HL-60/S4 treated with retinoic acid at 250 ng/mL for 4 days and 3 days (cell line): Measurements from ENCODE around the gene ZFYVE28.
"Not testable (repeated sequence)": the region's sequence is repeated elsewhere in the genome, so short reads cannot be mapped to it uniquely, and the experiment has no call there.

Experiments
- in situ Hi-C: fragments of 300-500 bp; cut with MboI; formaldehyde crosslinking; loops from 2 replicates; pipeline ENCODE4 v1.7.0; 2022; ENCODE audit warnings: low sequenced_read_pairs

ZFYVE28 gene

DNA sequence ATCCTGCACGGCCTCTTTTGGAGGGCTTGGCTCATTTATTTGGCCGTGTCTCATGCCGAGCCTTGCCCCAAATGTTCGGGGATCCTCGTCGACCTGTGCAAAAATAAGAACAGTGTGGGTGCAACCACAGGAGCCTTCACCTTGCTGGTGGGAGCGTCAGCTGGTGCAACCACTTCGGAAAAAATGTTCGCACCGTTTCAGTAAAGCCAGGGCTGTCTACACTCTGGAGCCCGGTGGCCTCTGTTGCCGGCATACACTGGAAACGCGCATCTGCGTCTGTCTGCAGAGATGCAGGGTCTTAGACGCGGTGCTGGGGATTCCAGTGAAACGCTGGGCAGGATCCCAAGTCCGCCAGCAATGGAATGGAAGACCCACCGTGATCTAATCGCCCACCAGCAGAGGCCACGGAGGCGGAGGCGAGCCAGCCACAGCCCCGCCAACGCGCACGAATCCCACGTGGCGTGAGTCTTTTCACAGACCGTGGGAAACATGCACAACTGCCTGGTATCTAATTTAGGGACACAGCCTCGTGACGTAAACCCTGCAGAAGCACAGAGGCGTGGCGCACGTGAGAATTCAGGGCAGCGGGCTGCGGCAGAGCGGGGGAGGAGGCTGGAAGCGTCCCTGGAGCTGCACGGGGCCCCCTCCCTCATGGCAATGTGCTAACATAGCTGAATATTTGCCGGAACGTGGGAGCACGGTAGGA is 142.7 kb downstream of the ZFYVE28 start:
- in situ Hi-C loops: no loop called here

DNA sequence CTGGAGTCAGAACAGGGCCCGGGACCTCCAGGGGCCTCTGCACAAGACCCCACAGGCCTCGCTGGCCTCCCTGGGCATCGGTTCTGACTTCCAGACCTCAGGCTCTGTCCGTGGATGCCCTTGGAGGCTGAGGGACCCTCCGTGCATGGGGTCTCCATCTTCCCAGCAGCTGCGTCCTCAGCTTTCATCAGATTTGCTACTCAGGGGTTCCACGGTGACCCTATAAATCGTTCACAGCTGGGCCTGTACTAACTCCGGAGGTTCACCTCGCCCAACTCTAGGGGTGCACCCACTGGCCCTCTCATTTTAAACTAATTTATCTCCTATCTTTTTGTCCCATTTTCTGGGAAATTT is 143.4 kb downstream of the ZFYVE28 start:
- in situ Hi-C loops: not testable (repeated sequence)

DNA sequence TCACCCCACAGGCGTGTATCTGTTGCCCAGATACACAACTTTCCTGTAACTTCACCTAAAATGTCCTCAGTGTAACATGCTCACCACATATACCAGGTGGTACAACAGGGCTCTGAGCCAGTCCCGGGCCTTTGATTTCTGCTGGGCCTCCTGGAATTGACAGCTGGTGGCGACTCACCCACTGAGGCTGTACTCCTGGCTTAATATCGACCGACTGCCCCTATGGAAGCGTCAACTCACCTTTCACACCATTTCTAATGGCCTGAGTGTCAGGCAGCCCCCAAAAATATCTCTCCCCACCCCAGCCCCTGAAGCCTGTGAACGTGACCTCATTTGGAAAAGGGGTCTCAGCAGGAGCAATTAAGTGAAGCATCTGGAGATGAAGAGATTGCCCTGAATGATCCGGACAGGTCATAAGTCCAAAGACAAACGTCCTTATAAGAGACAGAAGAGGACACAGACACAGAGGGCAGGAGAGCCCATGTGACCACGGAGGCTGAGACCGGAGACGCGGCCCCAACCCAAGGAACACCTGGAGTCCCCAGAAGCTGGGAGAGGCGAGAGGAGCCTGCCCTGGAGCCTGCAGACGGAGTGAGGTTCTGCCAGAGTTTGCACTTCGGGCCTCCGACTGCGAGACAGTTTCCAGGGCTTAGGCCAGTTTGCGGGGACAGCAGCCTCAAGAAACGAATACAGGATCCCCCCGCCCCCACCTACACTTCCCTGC is 144.0 kb downstream of the ZFYVE28 start:
- in situ Hi-C loops: no loop called here

DNA sequence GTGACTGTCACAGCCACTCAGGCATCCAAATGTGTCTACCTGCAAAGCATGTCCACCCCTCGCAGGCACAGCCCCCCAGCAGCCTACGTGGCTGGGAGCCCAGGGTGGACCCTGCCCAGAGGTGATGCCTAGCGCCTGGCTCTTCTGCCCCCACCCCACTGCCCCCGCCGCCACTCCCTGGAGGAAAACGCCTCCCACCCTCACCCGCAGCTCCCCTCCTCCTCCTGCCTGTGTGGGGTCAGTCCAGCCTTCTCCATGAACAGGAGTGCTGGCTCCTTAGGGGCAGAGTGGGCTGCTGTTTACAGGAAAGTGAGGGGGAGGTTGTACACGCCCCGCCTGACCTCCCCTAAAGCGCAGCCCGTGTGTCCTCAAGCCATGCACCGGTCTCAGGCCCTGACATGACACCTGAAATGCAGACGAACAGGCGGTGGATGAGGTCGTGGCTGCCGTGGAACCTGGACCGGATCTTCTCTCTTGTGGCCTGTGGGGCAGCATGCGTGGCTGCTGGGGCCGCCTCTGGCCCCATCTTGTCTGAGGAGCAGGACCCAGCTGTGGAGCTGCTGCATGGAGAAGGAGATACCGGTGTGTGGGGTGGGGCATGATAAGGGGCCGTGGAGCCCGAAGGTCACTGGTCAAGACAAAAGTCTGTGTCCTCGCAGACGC is 144.7 kb downstream of the ZFYVE28 start:
- in situ Hi-C loops: no loop called here

DNA sequence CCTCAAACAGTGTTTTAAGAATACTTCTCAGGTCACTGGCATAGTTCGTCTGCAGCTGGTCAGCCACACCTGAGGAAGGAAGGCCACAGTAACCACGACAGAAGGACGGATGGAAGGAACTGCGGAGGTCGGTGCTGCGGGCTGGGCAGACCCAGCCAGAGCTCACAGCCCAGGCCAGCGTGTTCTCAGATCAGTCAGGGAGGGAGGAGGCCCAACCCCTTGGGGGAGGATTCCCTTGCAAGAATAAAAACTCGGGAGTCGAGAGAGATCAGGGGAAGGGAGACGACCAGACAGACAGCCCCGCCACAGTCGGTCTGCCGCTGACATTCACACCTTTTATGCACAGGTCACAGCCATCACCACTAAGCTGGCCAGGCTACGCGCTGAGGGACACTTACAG is 145.2 kb downstream of the ZFYVE28 start:
- in situ Hi-C loops: no loop called here

GRCh38 chr4:2272828-2273120 is 145.7 kb downstream of the ZFYVE28 start:
- in situ Hi-C loops: no loop called here

- in situ Hi-C loops: no loop called here
These were observed 146.2 kb downstream of the ZFYVE28 start for GRCh38 chr4:2272026-2272827.

GRCh38 chr4:2271279-2272025 is 147.0 kb downstream of the ZFYVE28 start:
- in situ Hi-C loops: no loop called here

DNA sequence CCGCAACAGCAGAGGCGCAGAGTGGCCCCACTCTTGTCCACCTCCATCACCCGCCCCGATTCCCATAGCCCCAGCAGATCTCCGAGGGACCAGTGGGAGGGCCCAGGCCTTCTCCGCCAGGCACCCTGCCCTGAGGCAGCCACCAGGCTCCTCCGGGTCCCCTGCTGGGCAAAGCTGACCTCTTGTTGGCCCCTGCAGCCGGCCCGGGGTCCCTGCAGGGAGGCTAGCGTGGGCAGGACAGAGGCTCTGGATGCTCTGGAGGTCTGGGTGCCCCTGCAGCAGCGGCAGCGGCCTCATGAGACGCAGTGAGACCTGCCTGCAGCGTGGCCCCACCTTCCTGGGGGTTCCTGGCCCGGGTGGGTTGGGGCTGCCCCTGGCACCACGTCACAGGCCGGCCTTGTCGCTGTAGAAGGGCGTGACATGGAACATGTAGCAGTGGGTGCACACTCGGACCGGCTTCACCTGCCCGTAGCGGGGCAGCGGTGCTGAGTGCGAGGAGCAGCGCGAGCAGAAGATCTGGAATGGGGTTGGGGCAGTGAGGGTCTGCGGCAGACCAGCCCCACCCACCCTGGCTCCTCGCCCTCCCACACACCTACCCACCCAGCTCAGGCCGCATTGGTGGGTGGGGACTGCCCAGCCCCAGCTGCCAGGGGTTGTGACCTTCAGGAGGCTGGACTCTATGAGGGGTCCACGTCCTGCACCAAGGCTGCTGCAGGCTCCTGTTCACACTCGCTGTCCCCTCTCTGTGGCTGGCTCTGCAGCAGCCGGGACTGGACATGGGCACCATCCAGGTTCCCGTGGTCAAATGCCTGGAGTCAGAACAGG is 147.9 kb downstream of the ZFYVE28 start:
- in situ Hi-C loops: no loop called here

GRCh38 chr4:2269618-2270163 is 148.8 kb downstream of the ZFYVE28 start:
- in situ Hi-C loops: no loop called here

GRCh38 chr4:2269206-2269531 is 149.3 kb downstream of the ZFYVE28 start:
- in situ Hi-C loops: no loop called here

DNA sequence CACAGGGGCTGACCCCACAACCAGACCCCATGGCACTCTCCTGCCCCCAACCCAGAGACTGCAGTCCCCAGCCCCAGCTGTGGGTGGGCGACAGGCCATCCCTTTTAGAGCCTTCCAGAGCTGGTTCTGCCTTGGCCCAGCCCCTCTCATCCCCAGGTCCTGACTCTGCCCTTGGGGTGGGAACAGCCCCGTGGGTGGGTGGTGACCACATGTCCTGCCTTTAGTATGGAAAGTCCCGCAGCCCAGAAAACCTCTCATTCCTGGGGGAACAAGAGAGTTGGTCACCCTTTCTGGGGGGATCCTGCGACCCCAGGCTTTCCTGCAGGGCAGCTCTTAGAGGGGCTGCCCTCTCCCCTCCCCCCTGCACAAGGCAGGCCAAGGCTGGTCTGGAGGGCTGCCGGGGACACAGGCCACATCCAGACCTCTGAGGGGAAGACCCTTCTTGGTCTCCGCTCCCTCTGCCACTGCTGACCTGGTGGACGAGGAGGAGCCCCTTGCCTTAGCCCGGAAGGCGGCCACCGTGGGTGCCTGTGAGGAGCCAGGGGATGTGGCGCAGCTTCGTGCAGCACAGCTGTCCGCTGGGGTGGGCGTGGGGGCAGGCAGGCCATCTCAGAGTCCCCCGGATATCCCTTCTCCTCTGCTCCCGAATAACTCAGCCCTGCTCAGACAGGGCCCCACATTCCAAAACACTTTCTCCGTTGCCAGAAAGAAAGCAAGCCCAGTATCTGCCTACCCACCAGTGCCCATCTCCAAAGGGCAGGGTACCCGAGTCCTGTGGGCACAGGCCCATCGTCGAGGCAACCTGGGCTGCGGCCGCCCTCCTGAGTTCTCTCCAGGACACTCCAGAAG is 149.9 kb downstream of the ZFYVE28 start:
- in situ Hi-C loops: no loop called here

DNA sequence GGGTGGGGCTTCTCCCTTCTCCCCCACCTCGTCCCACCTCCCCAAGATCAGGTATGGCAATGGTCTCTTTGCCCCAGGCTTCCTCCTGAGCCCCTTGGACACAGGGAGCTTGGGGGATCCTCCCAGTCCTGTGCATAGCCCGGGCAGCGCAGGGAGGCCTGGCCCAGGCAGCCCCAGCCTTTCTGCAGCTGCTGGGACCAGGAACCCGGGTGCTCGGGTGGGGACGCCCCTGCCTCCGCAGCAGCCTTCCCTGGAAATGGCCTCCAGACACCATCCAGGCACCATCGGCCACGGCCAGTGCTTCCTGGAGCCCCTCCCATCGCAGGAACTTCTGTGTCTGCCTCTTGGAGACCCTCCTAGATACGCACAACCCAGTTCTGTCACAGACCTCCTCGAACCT is 150.6 kb downstream of the ZFYVE28 start:
- in situ Hi-C loops: no loop called here

DNA sequence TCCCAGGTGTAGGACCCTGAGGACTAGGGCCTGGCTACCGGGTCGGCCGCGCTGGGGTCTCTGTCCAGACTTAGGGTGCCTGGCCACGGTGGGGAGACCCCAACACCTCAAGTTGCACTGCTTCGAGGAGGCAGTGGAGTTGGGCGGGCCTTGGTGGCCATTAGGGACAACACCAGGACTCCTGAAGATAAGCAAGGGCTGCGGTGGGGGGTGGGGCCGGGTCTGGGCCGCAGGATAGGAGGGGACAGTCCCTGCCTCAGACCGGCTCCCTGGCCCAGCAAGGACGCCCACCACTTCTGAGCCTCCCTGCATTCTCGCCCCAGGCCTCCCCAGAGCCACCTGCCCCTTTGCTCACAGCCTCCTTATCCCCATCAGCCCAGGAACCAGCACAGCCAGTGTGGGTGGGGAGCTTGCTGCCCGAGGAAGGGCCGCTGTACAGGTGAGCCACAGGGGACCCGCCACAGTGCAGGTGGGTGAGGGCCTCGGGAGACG is 151.1 kb downstream of the ZFYVE28 start:
- in situ Hi-C loops: no loop called here

GRCh38 chr4:2266821-2267220 is 151.6 kb downstream of the ZFYVE28 start:
- in situ Hi-C loops: no loop called here

DNA sequence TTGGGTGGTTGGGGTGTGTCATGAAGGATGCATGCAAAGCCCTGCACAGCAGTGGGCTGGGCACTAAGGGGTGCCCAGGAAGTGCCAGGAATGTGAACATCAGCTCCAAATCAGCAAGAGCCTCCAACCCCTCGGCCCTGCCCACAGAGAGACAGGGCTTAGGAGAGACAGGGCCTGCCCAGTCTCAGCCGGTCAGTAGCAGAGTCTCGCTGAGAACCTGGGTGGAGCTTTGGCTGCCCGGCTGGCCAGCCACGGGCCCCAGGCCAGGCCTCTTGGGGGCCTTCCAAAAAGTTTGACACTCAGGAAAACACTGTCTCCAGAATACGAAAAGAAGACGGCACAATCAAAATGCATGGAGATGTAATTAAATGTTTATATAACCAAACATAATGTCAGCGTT is 152.3 kb downstream of the ZFYVE28 start:
- in situ Hi-C loops: no loop called here

DNA sequence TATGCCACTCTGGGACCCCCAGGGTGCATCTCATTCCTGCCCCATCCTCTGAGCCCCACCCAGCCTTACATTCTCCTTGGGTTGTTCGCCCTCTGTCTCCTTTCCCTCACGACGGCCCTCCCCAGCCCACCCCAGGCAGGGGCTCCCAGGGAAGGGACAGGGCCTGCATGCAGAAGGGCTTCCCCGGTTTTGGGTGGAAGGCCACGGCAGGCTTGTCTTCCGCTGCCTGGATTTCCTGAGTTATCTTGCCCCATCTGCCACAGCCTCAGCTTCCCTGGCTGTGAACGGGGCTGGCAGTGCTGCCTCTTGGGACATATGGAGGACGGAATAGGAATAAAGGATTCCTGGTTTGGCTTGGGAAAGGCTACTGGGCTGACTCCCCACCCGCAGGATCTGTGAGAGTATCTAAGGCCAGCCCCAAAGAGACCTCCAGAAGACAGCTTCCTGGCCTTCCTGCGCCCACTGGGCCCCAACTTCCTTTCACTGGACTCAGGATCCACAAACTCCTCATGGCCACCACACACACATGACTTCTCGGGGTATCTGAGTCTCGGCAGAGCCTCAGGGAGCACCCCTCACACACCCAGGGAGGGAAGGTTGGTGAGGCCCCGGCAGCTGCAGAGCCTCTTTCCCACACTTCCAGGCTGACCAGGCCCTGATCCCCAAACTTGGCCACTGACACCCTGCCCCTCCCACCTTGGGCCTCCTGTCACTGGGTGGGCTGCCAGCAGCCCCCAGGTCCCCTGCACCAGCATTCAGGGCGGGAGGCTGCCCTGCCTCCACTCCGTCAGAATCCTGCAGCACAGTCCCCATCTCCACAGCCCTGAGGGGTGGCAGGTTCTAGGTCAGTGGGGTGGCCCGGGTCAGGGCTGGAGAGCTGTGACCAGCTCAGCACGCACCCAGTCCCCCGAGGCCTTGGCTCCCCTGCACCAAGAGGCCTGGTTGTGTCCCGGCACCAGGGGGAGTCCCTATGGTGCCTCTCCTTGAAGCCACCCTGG is 153.0 kb downstream of the ZFYVE28 start:
- in situ Hi-C loops: no loop called here
